Gastrocnemius medialis (tissue), 4 donors: ENCODE measurements around the gene RSBN1. TPM values are rescaled to one million over a fixed set of nuclear protein-coding genes. Genes with fewer than 3 reads are reported as not detected.
"Not testable (repeated sequence)": the region's sequence is repeated elsewhere in the genome, so short reads cannot be mapped to it uniquely, and the experiment has no call there.

ENCODE experiments used
- ATAC-seq, 2 donors: fragments of 150-250 bp; one replicate each; pipeline ENCODE4 v1.9.1; 2016
- DNase-seq, 2 donors: peaks; one replicate each; pipeline ENCODE4 v3.0.0-alpha.2; 2019
- H3K27ac ChIP-seq, 4 donors: fragments of 200-600 bp; sonication (generic); 1 replicate in 1 of 4; 2 replicates in 3 of 4; pipeline ENCODE4 v1.5.1; 2016 to 2018; ENCODE audit warnings: mild to moderate bottlenecking in 2 of 4, moderate library complexity in 1 of 4
- H3K27me3 ChIP-seq, 3 donors: fragments of 200-600 bp; sonication (generic) in 2 of 3; 1 replicate in 1 of 3; 2 replicates in 2 of 3; pipeline versions ENCODE4 v1.5.1 to v1.6.0; 2016 to 2019; ENCODE audit warnings: mild to moderate bottlenecking in 1 of 3, moderate library complexity in 1 of 3
- H3K36me3 ChIP-seq, 2 donors: fragments of 200-600 bp; sonication (generic) in 1 of 2; one replicate each; pipeline ENCODE4 v1.5.1; 2017 to 2018
- H3K4me1 ChIP-seq, 2 donors: fragments of 200-600 bp; sonication (generic) in 1 of 2; one replicate each; pipeline ENCODE4 v1.5.1; 2016 to 2017; ENCODE audit warnings: mild to moderate bottlenecking in 2 of 2
- H3K4me3 ChIP-seq, 4 donors: fragments of 200-600 bp; sonication (generic) in 3 of 4; 1 replicate in 1 of 4; 2 replicates in 3 of 4; pipeline ENCODE4 v1.5.1; 2016 to 2019; ENCODE audit warnings: mild to moderate bottlenecking in 2 of 4
- H3K9me3 ChIP-seq, 3 donors: fragments of 200-600 bp; sonication (generic) in 2 of 3; 1 replicate in 1 of 3; 2 replicates in 2 of 3; pipeline ENCODE4 v1.5.1; 2016 to 2019
- POLR2A ChIP-seq, 2 donors: fragments of 450-650 bp; IDR thresholded peaks; one replicate each; pipeline ENCODE4 v1.6.1; 2017; ENCODE audit warnings: antibody characterized with exemption in 2 of 2, mild to moderate bottlenecking in 2 of 2, moderate library complexity in 2 of 2
- in situ Hi-C, 4 donors: fragments of 200-750 bp; cut with MboI; loops; one replicate each; pipeline versions ENCODE4 v1.15.0 to v1.8.0; 2017; ENCODE audit warnings: low sequenced_read_pairs in 4 of 4
- intact Hi-C: fragments of 100-400 bp; cut with DNase I; formaldehyde crosslinking; loops from one replicate; pipeline ENCODE4 v1.15.1; 2023; ENCODE audit warnings: low total_unique reads
- total RNA-seq, 4 donors: library from RNA; depleted of rRNA; stranded (reverse); fragments of >200 nt; gene quantifications; one replicate each; pipeline versions ENCODE4 v1.1.0 to v1.2.3, GENCODE V29; 2016
- TF ChIP-seq, protein P1 (sequence below), 5 experiments: fragments of 450-650 bp in 3 of 5; fragments of 200-600 bp in 2 of 5; sonication (generic) in 2 of 5; IDR thresholded peaks in 4 of 5; conservative IDR thresholded peaks in 1 of 5; 1 replicate in 4 of 5; 2 replicates in 1 of 5; pipeline ENCODE4 v1.5.1; 2016 to 2019; ENCODE audit warnings: antibody characterized with exemption in 5 of 5, mild to moderate bottlenecking in 3 of 5, moderate library complexity in 3 of 5

Gene RSBN1
- total RNA-seq, 4 donors from 2014 or later: 9.9 to 24.8 (median 24.0) TPM

DNA sequence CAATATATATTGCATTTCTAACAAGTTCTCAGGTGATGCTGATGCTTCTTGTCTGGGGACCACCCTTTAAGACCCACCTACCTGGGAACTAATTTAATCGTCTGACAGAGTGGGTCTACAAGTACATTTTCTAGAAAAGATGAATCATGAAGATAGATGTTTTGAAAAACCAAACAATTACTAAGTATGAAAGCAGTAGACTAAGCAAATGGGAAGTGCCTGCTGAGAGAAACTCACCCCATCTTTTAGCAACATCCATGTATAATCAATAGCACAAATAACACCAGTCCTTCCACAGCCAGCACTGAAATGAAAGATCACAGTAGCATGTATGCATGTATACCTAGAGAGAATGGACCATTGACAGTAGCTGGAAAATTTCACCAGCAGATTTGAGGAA, 42.0 kb upstream of the RSBN1 start:
- DNase-seq (no peak), ATAC-seq (no peak)
- Histone ChIP-seq H3K9me3 (no peaks in the 10 kb centered on the region), H3K4me1 (no peaks in the 10 kb centered on the region), H3K4me3 (no peak overlapping the region), H3K36me3 (no peaks in the 10 kb centered on the region), H3K27ac (no peak overlapping the region), H3K27me3 (no peaks in the 10 kb centered on the region)
- intact Hi-C loops: no loop called here
- in situ Hi-C loops: no loop called here
- TF ChIP-seq POLR2A (IDR thresholded peaks at IDR 0.05): no peak
- TF ChIP-seq, protein P1, sequence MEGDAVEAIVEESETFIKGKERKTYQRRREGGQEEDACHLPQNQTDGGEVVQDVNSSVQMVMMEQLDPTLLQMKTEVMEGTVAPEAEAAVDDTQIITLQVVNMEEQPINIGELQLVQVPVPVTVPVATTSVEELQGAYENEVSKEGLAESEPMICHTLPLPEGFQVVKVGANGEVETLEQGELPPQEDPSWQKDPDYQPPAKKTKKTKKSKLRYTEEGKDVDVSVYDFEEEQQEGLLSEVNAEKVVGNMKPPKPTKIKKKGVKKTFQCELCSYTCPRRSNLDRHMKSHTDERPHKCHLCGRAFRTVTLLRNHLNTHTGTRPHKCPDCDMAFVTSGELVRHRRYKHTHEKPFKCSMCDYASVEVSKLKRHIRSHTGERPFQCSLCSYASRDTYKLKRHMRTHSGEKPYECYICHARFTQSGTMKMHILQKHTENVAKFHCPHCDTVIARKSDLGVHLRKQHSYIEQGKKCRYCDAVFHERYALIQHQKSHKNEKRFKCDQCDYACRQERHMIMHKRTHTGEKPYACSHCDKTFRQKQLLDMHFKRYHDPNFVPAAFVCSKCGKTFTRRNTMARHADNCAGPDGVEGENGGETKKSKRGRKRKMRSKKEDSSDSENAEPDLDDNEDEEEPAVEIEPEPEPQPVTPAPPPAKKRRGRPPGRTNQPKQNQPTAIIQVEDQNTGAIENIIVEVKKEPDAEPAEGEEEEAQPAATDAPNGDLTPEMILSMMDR (IDR thresholded peaks at IDR 0.05 in 4 of 5, conservative IDR thresholded peaks at IDR 0.05 in 1 of 5): no peak

DNA sequence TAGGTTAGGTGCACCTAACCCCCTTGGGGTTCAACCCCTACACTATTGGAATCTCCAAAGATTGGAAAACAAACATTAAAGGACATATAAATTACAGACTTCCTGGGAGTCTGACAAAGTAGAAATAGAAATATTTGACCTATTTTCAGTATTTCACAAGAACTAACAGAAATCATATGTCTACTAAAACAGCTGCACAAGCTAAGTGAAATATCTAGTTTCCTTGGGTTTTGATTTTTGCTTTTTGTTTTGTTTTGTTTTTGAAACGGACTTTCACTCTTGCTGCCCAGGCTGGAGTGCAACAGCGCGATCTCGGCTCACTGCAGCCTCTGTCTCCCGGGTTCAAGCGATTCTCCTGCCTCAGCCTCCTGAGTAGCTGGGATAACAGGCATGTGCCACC, 40.4 kb upstream of the RSBN1 start:
- H3K4me1 ChIP-seq, in situ Hi-C loops, H3K27me3 ChIP-seq, DNase-seq, H3K9me3 ChIP-seq, ATAC-seq, H3K36me3 ChIP-seq, H3K4me3 ChIP-seq, H3K27ac ChIP-seq: not testable (repeated sequence)
- intact Hi-C loops: loop anchor here (2.0 kb wide), 1 partner anchor 20 kb away; no protein-coding TSS in a partner anchor

DNA sequence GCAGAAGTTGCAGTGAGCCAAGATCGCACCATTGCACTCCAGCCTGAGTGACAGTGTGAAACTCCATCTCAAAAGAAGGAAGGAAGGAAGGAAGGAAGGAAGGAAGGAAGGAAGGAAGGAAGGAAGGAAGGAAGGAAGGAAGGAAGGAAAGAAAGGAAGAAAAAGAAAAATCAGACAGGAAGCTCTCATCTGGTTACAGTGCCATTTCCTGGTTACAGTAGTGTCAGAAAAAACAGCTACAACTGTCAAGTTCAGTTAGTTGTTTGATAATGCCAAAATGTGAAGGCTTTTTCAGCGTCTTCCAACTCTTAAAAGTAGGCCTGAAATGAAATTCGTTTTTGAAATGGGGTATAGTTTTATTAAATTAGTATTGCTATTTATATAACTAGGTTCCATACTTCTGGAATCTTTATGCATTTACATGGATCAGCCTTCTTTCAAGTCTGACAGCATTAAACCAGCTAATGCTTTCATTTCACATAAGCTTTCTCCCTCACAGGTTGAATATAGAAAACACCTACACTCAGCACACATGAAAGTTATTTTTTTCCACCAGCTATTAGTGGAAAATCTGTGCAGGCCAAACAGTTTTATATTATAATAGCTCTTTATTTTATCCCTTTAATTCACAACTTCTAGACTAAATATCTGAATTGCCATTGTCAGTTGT, 38.0 kb upstream of the RSBN1 start:
- TF ChIP-seq, protein P1 (IDR thresholded peaks at IDR 0.05 in 4 of 5, conservative IDR thresholded peaks at IDR 0.05 in 1 of 5): no peak
- TF ChIP-seq POLR2A (IDR thresholded peaks at IDR 0.05): no peak
- intact Hi-C loops (no loop called here), in situ Hi-C loops (no loop called here)
- Histone ChIP-seq H3K27ac (no peak overlapping the region), H3K27me3 (no peaks in the 10 kb centered on the region), H3K4me1 (no peaks in the 10 kb centered on the region), H3K36me3 (no peaks in the 10 kb centered on the region), H3K4me3 (no peak overlapping the region), H3K9me3 (no peaks in the 10 kb centered on the region)
- ATAC-seq (no peak), DNase-seq (no peak)

DNA sequence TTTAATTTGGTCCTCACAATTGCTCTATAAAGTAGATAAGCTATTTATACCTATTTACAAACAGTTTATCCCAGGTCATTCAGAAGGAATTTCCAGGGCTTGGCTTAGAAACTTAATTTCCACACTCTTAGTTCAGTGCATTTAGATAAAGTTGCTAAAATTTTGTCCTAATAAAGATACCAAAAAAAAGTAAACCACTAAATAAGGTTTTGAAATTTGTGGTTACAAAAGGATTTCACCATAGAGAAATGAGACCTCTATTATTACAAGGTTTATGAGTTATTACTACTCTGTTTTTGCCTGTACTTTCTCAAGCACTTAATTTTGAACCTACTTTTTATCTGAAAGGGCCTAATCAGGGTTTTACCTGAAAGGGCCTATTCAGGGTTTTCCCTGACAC, 36.8 kb upstream of the RSBN1 start:
- TF ChIP-seq POLR2A (IDR thresholded peaks at IDR 0.05): no peak
- TF ChIP-seq, protein P1 (IDR thresholded peaks at IDR 0.05 in 4 of 5, conservative IDR thresholded peaks at IDR 0.05 in 1 of 5): no peak
- no peaks in the 10 kb centered on the region for H3K4me1 ChIP-seq
- H3K4me3 ChIP-seq: no peak overlapping the region
- H3K27ac ChIP-seq: no peak overlapping the region
- H3K36me3 ChIP-seq: no peaks in the 10 kb centered on the region
- H3K27me3 ChIP-seq: no peaks in the 10 kb centered on the region
- intact Hi-C loops: no loop called here
- DNase-seq: no peak
- H3K9me3 ChIP-seq: no peaks in the 10 kb centered on the region
- in situ Hi-C loops: loop anchor here in 3 of 4 donors (25.0 kb wide), 1 partner anchor 438 kb away; no protein-coding TSS in a partner anchor
- no peak for ATAC-seq

DNA sequence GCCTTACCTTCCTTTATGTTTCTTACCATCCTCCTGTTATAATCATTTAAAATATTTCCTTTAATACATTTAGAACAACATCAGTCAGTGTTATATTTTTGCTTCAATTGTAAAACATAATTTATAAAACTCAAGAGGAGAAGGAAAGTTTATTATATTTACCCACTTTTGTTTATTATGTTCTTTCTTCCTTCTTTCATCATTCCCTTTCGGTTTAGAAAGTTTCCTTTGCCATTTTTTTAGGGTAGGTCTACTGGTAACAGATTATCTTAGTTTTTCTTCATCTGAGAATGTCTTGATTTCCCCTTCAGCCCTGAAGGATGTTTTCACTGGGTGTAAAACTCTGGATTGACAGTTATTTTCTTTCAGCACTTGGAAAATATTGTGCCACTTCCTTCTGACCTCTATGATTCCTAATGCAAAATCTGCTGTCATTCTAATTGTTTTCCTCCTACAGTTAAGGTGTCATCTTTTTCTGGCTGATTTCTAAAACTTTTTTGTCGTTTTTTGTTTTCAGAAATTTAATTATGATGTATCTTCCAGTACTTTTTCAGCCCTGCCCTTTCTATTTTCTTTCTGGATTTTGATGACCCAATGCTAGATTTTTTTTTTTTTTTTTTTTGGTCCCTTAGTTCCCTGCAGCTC, 34.2 kb upstream of the RSBN1 start:
- in situ Hi-C loops (loop anchor here in 3 of 4 donors (25.0 kb wide), 1 partner anchor 441 kb away; no protein-coding TSS in a partner anchor), intact Hi-C loops (no loop called here)
- no peaks in the 10 kb centered on the region for H3K4me1 ChIP-seq
- H3K27me3 ChIP-seq: no peaks in the 10 kb centered on the region
- H3K27ac ChIP-seq: no peak overlapping the region
- TF ChIP-seq, protein P1 (IDR thresholded peaks at IDR 0.05 in 4 of 5, conservative IDR thresholded peaks at IDR 0.05 in 1 of 5): no peak
- TF ChIP-seq POLR2A (IDR thresholded peaks at IDR 0.05): no peak
- no peaks in the 10 kb centered on the region for H3K36me3 ChIP-seq
- H3K4me3 ChIP-seq: no peak overlapping the region
- DNase-seq: no peak
- ATAC-seq: no peak
- H3K9me3 ChIP-seq: no peaks in the 10 kb centered on the region
